Astrocyte (in vitro differentiated cells and primary cell): Measurements from ENCODE around the gene CTTNBP2NL. TPM values are rescaled to one million over a fixed set of nuclear protein-coding genes. Genes with fewer than 3 reads are reported as not detected.
A peak's percentile ranks its signal among the peaks of the same experiment; 100 is the strongest.
"Not testable (repeated sequence)": the region's sequence is repeated elsewhere in the genome, so short reads cannot be mapped to it uniquely, and the experiment has no call there.

ENCODE experiments used
- DNase-seq: peaks from one replicate; pipeline ENCODE4 v3.0.0-alpha.2; 2010; ENCODE audit warnings: low read depth
- FAIRE-seq: peaks from 2 replicates; lab custom pipeline; 2011; peaks lifted over from hg19 to GRCh38; lab: Jason Lieb, UNC
- H2AFZ ChIP-seq: 2 replicates; pipeline ENCODE4 v1.6.0; 2012; ENCODE audit warnings: low read depth, low read length, inconsistent platforms
- H3K27ac ChIP-seq: 2 replicates; pipeline ENCODE4 v1.5.1; 2011; ENCODE audit warnings: low read depth, low read length, inconsistent platforms
- H3K27me3 ChIP-seq: 2 replicates; pipeline ENCODE4 v1.6.0; 2011; ENCODE audit warnings: low read length, inconsistent platforms; ENCODE audit not compliant: insufficient read depth
- H3K36me3 ChIP-seq: 2 replicates; pipeline ENCODE4 v1.5.1; 2011; ENCODE audit warnings: low read length, inconsistent platforms; ENCODE audit not compliant: insufficient read depth
- H3K4me1 ChIP-seq: 2 replicates; pipeline ENCODE4 v1.5.1; 2011; ENCODE audit warnings: low read length, inconsistent platforms; ENCODE audit not compliant: insufficient read depth
- H3K4me2 ChIP-seq: 2 replicates; pipeline ENCODE4 v1.6.0; 2012; ENCODE audit warnings: low read length, inconsistent platforms
- H3K4me3 ChIP-seq: 2 replicates; pipeline ENCODE4 v1.5.1; 2011; ENCODE audit warnings: low read depth, mild to moderate bottlenecking, low read length, inconsistent platforms; ENCODE audit not compliant: insufficient read depth
- H3K79me2 ChIP-seq: 2 replicates; pipeline ENCODE4 v1.6.0; 2012; ENCODE audit warnings: mild to moderate bottlenecking, low read length, inconsistent platforms; ENCODE audit not compliant: insufficient read depth
- H3K9ac ChIP-seq: 2 replicates; pipeline ENCODE4 v1.6.0; 2012; ENCODE audit warnings: mild to moderate bottlenecking, low read length, inconsistent platforms
- H3K9me3 ChIP-seq: 2 replicates; pipeline ENCODE4 v1.5.1; 2012; ENCODE audit warnings: low read depth, mild to moderate bottlenecking, low read length, inconsistent platforms; ENCODE audit not compliant: insufficient read depth
- H4K20me1 ChIP-seq: 2 replicates; pipeline ENCODE4 v1.6.0; 2012; ENCODE audit warnings: low read length, inconsistent platforms; ENCODE audit not compliant: insufficient read depth
- H3K27ac Mint-ChIP-seq: one replicate; pipeline ENCODE4 v1.8.0; 2021; ENCODE audit warnings: mild to moderate bottlenecking, mixed read lengths; ENCODE audit not compliant: unreplicated experiment
- H3K27me3 Mint-ChIP-seq: one replicate; pipeline ENCODE4 v1.8.0; 2021; ENCODE audit warnings: low read depth, mixed read lengths; ENCODE audit not compliant: unreplicated experiment
- H3K36me3 Mint-ChIP-seq: one replicate; pipeline ENCODE4 v1.8.0; 2021; ENCODE audit warnings: low read depth, mixed read lengths; ENCODE audit not compliant: unreplicated experiment
- H3K4me1 Mint-ChIP-seq: one replicate; pipeline ENCODE4 v1.8.0; 2021; ENCODE audit warnings: low read depth, mixed read lengths; ENCODE audit not compliant: unreplicated experiment
- H3K4me3 Mint-ChIP-seq: one replicate; pipeline ENCODE4 v1.8.0; 2021; ENCODE audit warnings: mild to moderate bottlenecking, moderate library complexity, mixed read lengths; ENCODE audit not compliant: unreplicated experiment
- H3K9me3 Mint-ChIP-seq: one replicate; pipeline ENCODE4 v1.8.0; 2021; ENCODE audit warnings: mild to moderate bottlenecking, mixed read lengths; ENCODE audit not compliant: unreplicated experiment
- EZH2 ChIP-seq: IDR thresholded peaks from 2 replicates; pipeline ENCODE4 v1.6.1; 2012; ENCODE audit warnings: mild to moderate bottlenecking, low read length, inconsistent platforms; ENCODE audit not compliant: insufficient read depth
- total RNA-seq: library from RNA; stranded (reverse); gene quantifications from 2 replicates; pipeline ENCODE4 v1.2.1, GENCODE V29; 2021
- TF ChIP-seq, protein P1 (sequence below): IDR thresholded peaks from 2 replicates; pipeline ENCODE4 v1.5.1; 2011; ENCODE audit warnings: low read depth, mild to moderate bottlenecking, inconsistent platforms, low read length, moderate library complexity; ENCODE audit not compliant: insufficient read depth

The CTTNBP2NL gene
- total RNA-seq, 1 donor from 2014 or later: 91.9 TPM

DNA sequence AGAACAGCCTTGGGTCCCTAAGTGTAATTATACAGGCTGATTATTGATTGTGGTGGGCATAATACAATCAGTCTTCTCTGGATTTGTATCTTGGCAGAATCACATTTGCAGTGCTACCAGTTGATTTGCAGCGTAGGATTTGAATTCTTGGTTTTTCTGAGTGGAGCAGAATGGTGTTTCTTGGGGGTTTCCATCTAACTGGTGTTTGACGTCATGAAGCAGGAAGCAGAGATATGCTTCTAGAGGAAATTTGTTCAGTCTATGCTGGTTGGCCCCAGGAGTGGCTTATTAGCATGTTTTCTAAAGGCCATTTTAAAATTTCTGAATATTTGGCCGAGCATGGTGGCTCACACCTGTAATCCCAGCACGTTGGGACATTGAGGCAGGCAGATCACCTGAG, 3.4 kb downstream of the CTTNBP2NL start:
- Mint-ChIP-seq H3K9me3 (no peaks in the 10 kb centered on the region), H3K4me1 (peaks cover 62% of the 10 kb centered on the region), H3K27me3 (no peaks in the 10 kb centered on the region), H3K4me3 (peak overlapping the region; percentile 100), H3K36me3 (peaks cover 5% of the 10 kb centered on the region), H3K27ac (peak overlapping the region; percentile 10)
- Histone ChIP-seq H3K9ac (no peak overlapping the region), H3K9me3 (no peaks in the 10 kb centered on the region), H3K4me1 (peaks cover 45% of the 10 kb centered on the region), H2AFZ (no peak overlapping the region), H3K79me2 (peaks cover 75% of the 10 kb centered on the region), H3K27ac (no peak overlapping the region), H4K20me1 (peaks cover 38% of the 10 kb centered on the region), H3K27me3 (no peaks in the 10 kb centered on the region), H3K36me3 (peaks cover 2% of the 10 kb centered on the region), H3K4me2 (no peak overlapping the region), H3K4me3 (no peak overlapping the region)
- no peak for TF ChIP-seq EZH2
- TF ChIP-seq, protein P1, sequence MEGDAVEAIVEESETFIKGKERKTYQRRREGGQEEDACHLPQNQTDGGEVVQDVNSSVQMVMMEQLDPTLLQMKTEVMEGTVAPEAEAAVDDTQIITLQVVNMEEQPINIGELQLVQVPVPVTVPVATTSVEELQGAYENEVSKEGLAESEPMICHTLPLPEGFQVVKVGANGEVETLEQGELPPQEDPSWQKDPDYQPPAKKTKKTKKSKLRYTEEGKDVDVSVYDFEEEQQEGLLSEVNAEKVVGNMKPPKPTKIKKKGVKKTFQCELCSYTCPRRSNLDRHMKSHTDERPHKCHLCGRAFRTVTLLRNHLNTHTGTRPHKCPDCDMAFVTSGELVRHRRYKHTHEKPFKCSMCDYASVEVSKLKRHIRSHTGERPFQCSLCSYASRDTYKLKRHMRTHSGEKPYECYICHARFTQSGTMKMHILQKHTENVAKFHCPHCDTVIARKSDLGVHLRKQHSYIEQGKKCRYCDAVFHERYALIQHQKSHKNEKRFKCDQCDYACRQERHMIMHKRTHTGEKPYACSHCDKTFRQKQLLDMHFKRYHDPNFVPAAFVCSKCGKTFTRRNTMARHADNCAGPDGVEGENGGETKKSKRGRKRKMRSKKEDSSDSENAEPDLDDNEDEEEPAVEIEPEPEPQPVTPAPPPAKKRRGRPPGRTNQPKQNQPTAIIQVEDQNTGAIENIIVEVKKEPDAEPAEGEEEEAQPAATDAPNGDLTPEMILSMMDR: no peak
- FAIRE-seq (no peak), DNase-seq (no peak)

- Histone ChIP-seq H3K27ac (peak overlapping the region; percentile 7), H3K4me2 (peak overlapping the region; percentile 14), H4K20me1 (peaks cover 38% of the 10 kb centered on the region), H3K79me2 (peaks cover 84% of the 10 kb centered on the region), H3K4me1 (peaks cover 44% of the 10 kb centered on the region)
- not testable (repeated sequence) for FAIRE-seq, H3K4me3 Mint-ChIP-seq, H3K36me3 ChIP-seq, H3K27me3 Mint-ChIP-seq, DNase-seq, H3K27me3 ChIP-seq, H2AFZ ChIP-seq, H3K9me3 ChIP-seq, H3K4me3 ChIP-seq, H3K9me3 Mint-ChIP-seq, H3K27ac Mint-ChIP-seq, H3K36me3 Mint-ChIP-seq, H3K9ac ChIP-seq
- H3K4me1 Mint-ChIP-seq: peaks cover 60% of the 10 kb centered on the region
Observed at GRCh38 chr1:112400706-112401105, 4.7 kb downstream of the CTTNBP2NL start.

GRCh38 chr1:112402682-112403643, 6.9 kb downstream of the CTTNBP2NL start:
- Histone ChIP-seq H3K36me3 (peaks cover 2% of the 10 kb centered on the region), H3K79me2 (peaks cover 85% of the 10 kb centered on the region), H3K4me3 (no peak overlapping the region), H3K9me3 (no peaks in the 10 kb centered on the region), H3K4me2 (peak overlapping the region; percentile 73), H4K20me1 (peaks cover 37% of the 10 kb centered on the region), H2AFZ (no peak overlapping the region), H3K27me3 (no peaks in the 10 kb centered on the region), H3K9ac (peak overlapping the region; percentile 68), H3K4me1 (peaks cover 36% of the 10 kb centered on the region), H3K27ac (peak overlapping the region; percentile 87)
- Mint-ChIP-seq H3K36me3 (peaks cover 3% of the 10 kb centered on the region), H3K27ac (peak overlapping the region; percentile 63), H3K4me3 (peak overlapping the region; percentile 61), H3K4me1 (peaks cover 68% of the 10 kb centered on the region), H3K9me3 (no peaks in the 10 kb centered on the region), H3K27me3 (no peaks in the 10 kb centered on the region)
- no peak for FAIRE-seq
- no peak for TF ChIP-seq EZH2
- TF ChIP-seq, protein P1: no peak
- peak; percentile 63 for DNase-seq
